SW 1271 (cell line): ENCODE results near the gene RAB6A.
"Not testable (repeated sequence)": the region's sequence is repeated elsewhere in the genome, so short reads cannot be mapped to it uniquely, and the experiment has no call there.

Experiments
- DNase-seq, 2 experiments: peaks; one replicate each; lab custom pipeline; 2025; lab: John Stamatoyannopoulos, UW

Gene RAB6A

DNA sequence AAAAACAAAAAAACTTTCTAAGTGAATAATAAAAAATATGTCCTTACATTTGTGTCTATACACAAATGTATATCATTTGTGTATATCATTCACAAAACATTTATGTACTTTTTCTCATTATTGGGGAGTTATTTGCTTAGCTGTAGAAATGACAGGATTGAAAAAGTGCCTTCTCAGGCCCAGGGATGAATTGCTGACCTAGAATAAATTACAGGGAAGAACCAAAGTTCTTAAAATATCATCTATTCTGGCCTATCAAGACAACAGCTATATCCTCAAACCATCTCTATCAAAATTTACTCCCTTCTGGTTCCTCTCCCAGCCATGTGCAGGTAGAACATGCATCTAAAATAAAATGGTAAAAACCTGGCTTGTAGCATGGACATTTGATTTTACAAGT, 1.9 kb upstream of the RAB6A start:
- DNase-seq, result no peak

DNA sequence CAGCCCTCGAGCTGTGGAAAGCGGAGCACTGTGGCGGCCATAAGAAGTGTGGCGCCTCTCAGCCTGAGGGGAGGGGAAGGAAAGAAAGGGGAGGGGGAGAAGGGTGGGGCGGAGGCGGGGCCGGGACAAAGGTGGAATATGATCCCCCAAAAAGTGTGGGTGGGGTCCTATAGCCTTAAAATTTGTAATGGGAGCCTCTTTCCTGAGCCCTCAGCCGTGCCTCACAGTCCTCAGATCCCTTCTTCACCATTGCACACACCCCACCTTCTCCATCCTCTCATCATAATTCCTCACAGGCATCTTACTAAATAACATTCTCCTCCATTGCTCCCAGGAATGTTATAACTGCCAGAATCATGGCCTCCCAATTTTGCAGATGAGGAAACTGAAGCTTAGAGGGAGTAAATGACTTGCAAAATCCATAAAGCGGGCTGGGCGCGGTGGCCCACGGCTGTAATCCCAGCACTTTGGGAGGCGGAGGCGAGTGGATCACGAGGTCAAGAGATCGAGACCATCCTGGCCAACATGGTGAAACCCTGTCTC, 600 bp upstream of the RAB6A start:
- no peak for DNase-seq

DNA sequence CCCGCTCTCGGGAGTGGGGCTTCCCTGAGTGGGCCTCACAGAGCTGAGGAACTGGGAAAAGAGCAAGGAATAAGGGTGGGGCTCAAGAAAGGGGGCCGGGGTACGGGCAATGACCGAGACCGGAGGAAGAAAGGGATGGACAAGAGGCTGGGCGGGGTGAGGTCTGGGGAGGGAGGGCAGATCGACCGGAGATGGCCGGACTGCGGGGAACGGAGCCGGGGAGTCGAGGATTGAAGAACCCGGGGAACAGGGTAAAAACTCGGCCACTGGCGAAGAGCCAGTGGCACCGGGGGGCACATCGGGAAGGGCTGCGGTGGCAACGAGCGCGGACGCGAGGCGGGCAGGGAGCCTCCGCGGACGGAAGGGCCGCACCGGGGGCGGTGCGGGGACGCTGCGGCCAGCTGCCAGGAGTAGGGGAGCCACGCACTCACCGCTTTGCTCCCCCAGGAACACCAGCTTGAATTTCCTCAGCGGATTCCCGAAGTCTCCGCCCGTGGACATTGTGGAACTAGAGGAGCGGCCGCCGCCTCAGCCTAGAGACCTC, 667 bp downstream of the RAB6A start:
- peak in 1 of 2 experiments; percentile 50 for DNase-seq

DNA sequence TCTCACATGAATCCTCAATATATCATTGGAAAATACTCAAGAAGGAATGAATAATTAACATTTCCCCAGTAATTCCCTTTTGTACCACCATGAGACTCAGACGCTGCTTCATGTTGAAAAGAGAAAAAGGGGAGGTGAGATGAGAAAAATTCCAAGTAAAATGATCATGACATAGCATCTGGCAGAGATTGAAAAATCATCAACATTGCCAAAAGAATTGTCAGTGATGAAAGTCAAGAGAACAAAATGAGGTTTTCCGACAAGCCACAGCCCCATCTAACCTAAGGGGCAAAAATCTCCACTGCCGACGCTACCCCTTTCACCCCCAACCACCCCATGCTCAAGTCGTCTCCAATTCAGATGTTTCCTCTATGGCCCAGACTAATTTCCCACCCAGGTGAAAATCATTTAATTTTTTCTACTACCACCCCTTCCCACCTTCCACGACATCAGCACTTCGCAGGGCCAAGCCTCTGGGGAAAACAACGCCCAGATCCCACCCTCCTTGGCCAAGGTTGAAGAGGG, 1.2 kb downstream of the RAB6A start:
- peak in 1 of 2 experiments; percentile 39 for DNase-seq

DNA sequence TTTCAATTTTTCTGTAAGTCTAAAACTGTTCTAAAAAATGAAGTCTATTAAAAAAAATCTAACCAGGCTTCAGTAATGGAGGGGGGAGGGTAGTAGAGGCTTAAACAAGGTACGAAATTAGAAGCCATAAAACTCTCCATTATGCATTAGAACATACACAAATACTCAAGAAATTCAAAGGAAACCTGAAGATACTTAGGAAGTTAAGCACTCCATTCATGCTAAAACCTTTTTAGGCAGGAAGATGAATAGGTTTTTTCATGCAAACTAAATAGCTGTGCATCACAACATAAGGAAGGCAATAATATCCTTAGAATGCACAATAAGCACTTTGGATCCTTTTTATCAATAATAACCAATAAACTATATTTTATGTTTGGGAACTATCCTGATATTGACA, 2.4 kb downstream of the RAB6A start:
- DNase-seq, result no peak

DNA sequence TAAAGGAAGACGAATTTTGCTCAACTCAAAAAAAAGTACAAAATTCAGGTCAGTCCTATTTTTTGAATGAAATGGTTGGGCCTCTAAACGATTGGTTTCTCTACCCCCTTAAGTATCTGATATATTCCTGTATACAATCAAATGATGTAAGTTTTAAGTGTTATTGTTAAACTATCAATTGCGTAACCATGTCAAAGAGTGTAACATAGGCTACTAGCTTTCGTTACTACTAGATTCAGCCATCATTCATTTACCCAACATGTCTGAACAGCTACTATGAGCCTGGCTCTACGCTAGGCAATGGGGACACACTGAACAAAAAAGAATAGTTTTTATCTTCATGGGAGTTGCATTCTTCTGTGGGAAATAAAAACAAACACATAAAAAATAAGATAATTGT, 3.3 kb downstream of the RAB6A start:
- no peak for DNase-seq

DNA sequence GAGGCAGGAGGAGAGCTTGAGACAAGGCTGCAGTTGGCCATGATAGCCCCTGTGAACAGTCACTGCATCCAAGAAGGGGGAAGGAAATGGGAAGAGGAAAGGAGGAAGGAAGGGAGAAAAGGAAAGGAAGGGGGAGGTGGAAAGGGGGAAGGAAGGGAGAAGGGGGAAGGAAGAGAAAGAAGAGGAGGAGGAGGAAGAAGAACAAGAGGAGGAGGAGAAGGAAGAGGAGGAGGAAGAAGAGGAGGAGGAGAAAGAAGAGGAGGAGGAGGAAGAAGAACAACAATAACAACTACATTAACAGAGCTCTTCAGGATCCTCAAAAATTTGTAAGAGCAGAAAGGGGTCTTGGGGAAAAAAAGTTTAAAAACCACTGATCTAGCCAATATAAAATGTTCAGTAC, 5.2 kb downstream of the RAB6A start:
- no peak for DNase-seq

DNA sequence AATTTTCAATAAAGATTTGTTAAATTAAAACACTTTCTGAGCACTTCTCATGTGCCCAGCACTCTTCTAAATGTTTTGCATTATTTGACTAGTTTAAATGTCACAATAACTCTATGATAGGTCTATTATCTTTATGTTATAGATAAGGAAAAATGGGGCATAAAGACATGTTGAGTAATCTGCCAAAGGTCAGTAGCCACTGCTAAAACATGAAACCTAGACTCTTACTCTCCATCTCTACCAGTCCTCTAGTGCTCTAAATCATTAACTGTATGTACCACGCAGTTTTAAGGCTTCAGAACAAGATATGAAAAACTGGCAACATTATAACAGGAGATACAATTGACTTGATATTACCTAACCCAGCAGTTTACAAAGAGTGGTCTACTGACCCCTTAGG, 6.9 kb downstream of the RAB6A start:
- DNase-seq, result no peak

DNA sequence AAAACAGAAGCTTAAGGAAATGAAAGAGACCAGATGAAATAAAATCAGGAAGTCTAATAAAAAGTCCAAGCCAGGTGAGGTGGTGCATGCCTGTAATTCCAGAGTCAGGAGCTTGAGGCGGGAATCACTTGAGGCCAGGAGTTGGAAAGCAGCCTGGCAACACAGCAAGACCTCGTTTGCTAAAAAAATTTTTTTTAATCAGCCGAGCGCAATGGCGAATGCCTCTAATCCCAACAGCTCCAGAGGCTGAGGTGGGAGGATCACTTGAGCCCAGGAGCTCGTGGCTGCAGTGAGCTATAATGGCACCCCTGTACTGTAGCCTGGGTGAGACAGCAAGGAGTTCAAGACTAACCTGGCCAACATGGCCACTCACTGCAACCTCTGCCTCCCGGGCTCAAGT, 8.0 kb downstream of the RAB6A start:
- DNase-seq, result no peak

DNA sequence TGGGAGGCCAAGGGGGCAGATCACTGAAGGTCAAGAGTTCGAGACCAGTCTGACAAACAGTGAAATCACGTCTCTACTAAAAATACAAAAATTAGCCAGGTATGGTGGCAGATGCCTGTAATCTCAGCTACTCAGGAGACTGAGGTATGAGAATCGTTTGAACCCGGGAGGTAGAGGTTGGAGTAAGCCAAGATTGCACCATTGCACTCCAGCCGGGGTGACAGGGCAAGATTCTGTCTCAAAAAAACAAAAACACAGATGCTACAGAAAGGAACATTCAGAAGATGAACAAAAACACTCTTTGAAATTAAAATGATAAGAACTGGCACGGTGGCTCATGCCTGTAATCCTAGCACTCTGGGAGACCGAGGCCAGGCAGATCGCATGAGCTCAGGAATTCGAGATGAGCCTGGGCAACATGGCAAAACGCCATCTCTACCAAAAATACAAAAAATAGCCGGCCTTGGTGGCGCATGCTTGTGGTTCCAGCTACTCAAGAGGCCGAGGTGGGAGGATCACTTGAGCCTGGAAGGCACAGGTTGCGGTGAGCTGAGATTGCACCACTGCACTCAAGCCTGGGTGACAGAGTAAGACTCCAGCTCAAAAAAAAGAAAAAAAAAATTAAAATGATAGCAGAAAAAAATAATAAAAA, 8.5 kb downstream of the RAB6A start:
- no peak for DNase-seq

DNA sequence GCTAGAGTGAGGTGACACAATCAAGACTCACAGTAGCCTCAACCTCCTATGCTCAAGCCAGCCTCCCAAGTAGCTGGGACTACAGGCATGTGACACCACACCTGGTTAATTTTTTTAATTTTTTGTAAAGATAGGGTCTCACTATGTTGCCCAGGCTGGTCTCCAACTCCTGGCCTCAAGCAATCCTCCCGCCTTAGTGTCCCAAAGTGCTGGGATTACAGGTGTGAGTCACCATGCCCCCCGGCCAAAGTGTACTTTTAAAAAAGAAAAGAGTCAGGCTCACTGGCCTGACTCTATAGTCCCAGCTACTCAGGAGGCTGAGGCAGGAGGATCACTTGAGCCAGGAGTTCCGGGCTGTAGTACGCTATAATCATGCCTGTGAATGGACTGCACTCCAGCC, 10.0 kb downstream of the RAB6A start:
- not testable (repeated sequence) for DNase-seq

DNA sequence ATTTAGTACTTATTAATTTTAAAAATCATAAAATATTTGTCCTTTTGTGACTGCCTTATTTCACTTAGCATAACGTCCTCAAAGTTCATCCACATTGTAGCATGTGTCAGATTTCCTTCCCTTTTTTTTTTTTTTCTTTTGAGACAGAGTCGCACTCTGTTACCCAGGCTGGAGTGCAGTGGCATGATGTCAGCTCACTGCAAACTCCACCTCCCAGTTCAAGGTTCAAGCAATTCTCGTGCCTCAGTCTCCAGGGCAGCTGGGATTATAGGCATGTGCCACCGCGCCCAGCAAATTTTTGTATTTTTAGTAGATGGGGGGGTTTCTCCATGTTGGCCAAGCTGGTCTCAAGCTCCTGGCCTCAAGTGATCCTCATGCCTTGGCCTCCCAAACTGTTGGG, 10.6 kb downstream of the RAB6A start:
- DNase-seq, result no peak

DNA sequence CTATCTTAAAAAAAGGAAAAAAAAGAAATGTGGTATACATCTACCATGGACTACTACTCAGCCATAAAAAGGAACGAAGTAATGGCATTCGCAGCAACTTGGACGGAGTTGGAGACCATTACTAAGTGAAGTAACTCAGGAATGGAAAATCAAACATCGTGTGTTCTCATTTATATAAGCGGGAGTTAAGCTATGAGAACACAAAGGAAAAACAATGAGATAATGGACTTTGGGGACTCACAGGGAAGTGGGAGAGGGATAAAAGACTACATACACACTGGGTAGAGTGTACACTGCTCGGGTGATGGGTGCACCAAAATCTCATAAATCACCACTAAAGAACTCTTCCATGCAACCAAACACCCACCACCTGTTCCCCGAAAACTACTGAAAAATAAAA, 11.8 kb downstream of the RAB6A start:
- DNase-seq, result no peak

DNA sequence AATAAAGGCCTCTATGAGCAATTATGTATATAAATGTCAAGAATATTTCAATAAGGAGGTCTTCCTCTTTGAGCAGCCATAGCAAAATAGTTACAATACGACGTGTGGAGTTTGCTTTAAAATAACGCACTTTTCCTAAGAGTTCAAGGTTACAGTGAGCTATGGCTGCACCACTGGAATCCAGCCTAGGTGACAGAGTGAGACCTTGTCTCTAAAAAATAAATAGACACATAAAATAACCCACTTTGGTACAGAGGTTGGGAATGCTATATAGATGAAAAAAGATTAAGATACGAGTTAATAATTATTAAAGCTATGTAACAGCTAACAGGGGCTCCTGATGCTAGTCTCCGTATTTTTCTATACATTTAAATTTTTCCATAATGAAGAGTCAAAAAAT, 12.6 kb downstream of the RAB6A start:
- DNase-seq, result no peak

DNA sequence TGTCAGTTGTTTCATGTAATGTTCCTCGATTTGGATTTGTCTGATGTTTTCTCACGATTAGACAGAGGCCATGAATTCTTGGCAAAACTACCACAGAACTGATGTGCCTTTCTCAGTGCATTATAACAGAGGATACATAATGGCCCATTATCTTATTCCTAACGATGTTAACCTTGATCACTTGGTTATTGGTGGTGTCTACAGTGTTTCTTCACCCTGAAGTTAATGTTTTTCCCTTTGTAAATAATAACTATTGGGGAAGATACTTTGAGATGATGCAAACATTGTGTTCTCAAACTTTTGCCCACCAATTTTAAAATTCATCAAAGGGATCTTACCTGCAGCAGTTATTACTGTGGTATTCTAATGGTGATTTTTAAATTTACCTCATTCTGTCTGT, 13.1 kb downstream of the RAB6A start:
- no peak for DNase-seq

DNA sequence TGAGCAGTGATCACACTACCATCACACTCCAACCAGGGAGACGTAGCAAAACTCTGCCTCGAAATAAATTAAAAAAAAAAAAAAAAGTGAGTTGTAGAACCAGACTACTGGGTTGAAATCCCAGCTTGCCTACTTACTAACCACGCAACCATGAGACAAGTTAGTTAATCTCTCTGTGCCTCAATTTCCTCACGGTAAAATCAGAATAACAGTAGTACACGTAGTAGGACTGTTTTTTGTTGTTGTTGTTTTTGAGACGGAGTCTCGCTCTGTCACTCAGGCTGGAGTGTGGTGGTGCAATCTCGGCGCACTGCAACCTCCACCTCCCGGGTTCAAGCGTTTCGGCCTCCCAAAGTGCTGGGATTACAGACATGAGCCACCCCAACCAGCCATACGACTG, 14.2 kb downstream of the RAB6A start:
- DNase-seq, result no peak

DNA sequence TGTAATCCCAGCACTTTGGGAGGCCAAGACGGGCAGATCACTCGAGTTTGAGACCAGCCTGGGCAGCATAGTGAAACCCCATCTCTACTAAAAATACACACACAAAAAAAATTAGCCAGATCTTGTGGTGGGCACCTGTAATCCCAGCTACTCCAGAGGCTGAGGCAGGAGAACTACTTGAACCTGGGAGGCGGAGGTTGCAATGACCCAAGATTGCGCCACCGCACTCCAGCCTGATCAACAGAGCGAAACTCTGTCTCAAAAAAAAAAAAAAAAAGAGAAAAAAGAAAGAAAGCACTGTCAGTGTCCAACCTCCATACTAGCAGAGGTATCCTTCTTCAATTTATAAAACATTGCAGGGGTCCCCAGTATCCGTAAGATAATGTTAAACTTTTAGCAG, 17.8 kb downstream of the RAB6A start:
- no peak for DNase-seq

DNA sequence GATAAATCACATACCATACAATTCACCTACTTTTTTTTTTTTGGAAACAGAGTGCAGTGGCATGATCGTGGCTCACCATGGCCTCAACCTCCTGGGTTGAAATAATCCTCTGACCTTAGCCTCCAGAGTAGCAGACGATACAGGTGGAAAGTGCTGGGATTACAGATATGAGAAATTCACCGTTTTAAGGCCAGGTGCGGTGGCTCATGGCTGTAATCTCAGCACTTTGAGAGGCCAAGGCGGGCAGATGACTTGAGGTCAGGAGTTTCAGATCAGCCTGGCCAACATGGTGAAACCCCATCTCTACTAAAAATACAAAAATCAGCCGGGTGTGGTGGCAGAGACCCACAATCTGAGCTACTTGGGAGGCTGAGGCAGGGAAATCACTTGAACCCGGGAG, 24.9 kb downstream of the RAB6A start:
- not testable (repeated sequence) for DNase-seq

DNA sequence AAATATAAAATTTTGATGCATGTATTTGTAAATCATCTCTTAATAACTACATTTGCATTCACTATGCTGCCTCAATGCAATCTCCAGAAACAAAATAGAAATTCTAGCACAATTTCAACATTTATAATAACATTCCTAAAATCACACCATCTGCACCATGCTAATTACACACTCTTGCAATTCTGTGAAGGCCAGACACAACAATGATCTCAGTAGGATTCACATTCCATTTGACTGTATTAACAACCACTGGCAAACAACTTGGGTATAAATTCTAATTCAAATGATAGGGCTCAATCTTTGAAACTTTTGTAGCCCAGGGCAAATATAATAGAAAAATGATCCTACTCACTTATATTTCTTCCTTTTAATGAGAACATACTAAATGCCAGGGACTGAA, 25.9 kb downstream of the RAB6A start:
- no peak for DNase-seq

DNA sequence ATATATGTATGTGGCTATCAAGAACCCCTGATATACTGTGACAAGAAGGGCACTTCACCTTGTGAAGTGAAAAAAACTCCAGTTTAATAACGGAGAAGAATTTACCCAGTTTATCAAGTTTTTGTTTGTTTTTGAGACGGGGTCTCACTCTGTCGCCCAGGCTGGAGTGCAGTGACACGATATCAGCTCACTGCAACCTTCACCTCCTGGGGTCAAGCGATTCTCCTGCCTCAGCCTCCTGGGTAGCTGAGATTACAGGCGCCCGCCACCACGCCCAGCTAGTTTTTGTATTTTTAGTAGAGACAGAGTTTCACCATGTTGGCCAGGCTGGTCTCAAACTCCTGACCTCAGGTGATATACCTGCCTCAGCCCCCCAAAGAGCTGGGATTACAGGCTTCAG, 26.9 kb downstream of the RAB6A start:
- DNase-seq, result not testable (repeated sequence)

DNA sequence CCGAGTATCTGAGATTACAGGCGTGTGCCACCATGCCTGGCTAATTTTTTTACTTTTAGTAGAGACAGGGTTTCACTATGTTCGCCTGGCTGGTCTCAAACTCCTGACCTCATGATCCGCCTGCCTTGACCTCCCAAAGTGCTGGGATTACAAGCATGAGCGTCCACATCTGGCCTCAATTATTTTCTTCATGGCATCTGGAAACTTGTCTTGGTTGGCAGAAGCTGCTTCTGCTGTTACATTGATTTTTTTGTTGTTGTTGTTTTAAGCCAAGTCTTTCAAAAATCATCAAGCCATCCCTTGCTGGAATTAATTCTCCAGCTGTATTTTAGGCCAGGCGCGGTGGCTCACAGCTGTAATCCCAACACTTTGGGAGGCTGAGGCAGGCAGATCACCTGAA, 27.9 kb downstream of the RAB6A start:
- DNase-seq, result not testable (repeated sequence)

DNA sequence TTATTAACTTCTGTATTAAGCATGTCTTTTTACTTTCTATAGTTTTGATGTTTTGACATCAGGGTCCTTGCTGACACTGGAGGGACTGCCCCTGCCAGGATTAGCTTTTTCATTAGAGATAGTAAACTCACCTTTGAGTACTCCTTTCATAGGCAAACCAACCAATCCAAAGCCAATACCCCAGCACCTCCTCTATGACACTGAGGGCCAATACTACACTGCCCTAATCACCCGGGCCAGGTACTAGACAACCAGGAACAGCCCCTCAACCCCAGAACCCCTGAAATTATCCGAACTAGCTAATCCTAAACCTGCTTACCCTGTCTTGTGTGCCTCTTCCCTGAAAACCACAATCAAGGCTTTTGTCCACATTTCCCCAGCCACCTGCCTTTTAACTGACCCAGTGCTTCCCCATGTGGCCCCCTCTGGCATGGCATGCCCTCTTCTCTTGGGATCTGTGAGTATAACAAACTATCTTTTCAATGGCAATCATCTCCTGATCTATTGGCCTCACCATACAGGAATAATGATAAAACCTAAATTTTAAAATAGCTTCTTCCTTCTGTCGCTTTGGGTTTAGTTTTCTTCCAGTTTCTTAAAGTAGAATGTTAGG, 31.2 kb downstream of the RAB6A start:
- peak in 1 of 2 experiments; percentile 17 for DNase-seq

DNA sequence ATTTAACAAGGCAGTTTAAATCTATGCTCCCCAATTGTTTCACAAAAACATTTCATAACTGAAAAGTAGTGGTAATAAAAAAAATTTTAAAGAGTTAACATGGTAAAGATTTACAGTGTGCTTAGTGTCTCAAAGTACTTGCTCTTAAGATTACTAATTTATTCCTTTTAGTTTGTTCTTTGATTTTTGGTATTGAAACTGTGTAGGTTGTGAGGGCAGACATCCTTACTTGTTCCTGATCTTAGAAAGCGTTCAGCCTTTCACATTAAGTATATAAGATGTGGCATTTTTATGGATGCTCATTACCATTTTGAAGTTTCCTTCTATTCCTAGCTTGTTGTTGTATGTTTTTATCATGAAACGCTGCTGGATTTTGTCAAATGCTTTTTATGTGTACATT, 32.9 kb downstream of the RAB6A start:
- no peak for DNase-seq
